22Rv1 (cell line): ENCODE results near the gene PLEKHA6.
"Not testable (repeated sequence)": the region's sequence is repeated elsewhere in the genome, so short reads cannot be mapped to it uniquely, and the experiment has no call there.

Experiments used
- H3K27ac ChIP-seq: fragments of 450-650 bp; 2 replicates; pipeline ENCODE4 v1.5.1; 2017
- ZFX ChIP-seq: fragments of 450-650 bp; IDR thresholded peaks from 2 replicates; pipeline ENCODE4 v1.6.1; 2017; ENCODE audit warnings: antibody characterized with exemption, borderline replicate concordance
- TF ChIP-seq, protein P1 (sequence below): fragments of 450-650 bp; IDR thresholded peaks from 2 replicates; pipeline ENCODE4 v1.5.1; 2017; ENCODE audit warnings: mild to moderate bottlenecking

The PLEKHA6 gene

DNA sequence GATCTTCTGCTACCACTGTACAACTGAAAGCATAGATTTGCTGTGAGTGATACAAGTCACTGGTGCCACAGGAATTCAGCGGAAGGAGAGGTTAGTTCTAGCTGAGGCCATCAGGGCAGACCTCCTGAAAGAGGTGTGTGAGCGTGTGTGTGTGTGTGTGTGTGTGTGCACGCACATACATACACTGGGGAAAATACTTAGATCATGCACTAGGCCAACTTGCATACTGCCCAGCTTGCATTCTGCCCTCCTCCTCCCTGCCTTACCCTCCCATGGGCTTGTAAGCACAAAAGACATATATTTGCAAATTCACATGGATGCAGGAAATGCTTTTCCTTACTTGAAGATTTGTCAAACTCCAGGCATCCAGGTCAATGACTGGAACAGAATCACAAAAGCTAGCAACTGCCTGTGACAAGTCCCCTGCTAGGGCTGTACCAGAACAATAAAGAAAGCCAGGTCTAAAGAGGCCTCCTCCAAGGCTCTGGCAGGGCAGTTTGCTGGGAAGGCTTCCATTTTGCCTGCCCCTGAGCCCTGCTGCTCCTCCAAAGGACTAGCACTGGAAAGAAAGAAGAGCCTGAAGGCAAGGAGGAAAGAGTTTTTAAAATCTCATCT, 23.2 kb downstream of the PLEKHA6 start:
- H3K27ac ChIP-seq: no peak overlapping the region
- TF ChIP-seq, protein P1, sequence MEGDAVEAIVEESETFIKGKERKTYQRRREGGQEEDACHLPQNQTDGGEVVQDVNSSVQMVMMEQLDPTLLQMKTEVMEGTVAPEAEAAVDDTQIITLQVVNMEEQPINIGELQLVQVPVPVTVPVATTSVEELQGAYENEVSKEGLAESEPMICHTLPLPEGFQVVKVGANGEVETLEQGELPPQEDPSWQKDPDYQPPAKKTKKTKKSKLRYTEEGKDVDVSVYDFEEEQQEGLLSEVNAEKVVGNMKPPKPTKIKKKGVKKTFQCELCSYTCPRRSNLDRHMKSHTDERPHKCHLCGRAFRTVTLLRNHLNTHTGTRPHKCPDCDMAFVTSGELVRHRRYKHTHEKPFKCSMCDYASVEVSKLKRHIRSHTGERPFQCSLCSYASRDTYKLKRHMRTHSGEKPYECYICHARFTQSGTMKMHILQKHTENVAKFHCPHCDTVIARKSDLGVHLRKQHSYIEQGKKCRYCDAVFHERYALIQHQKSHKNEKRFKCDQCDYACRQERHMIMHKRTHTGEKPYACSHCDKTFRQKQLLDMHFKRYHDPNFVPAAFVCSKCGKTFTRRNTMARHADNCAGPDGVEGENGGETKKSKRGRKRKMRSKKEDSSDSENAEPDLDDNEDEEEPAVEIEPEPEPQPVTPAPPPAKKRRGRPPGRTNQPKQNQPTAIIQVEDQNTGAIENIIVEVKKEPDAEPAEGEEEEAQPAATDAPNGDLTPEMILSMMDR: no peak
- TF ChIP-seq ZFX: no peak

DNA sequence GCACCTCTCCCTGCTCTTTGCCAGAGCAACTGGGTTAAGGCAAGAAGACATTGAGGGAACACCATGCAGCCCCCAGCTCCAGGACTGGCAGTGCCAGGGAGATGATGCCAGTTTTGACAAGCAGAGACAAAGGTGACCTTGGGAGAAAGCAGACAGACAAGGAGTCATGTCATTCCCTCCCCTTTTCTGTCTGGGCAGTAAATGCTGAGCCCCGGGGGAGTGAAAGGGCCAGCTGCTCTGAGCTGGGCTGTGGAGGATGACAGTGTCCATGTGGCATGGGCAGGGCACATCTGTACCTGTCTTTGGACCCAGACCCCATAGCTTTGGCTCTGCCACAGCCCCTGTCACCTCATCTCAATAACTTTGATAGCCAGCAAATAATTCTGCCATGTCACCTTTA, 24.2 kb downstream of the PLEKHA6 start:
- no peak for TF ChIP-seq ZFX
- TF ChIP-seq, protein P1: no peak
- H3K27ac ChIP-seq: no peak overlapping the region

DNA sequence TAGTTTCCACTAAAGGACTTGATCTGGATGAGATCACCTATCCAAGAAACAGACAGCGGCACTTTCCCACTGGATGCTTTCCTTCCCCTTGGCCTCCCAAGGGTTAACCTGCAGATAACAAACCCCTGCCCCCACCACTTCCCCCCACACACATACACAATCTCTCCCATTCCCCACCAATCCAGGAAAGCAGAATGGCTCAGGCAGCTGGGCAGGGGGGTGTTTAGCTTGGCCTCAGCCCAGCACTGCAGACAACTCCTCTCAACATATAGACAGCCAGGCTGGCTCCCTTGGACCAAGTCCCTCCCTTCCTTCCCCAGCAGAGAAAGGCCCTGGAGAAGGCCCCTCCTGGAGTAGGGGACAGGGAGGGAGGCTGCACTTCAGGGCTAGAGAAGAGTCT, 24.6 kb downstream of the PLEKHA6 start:
- TF ChIP-seq, protein P1: no peak
- TF ChIP-seq ZFX: no peak
- no peak overlapping the region for H3K27ac ChIP-seq

DNA sequence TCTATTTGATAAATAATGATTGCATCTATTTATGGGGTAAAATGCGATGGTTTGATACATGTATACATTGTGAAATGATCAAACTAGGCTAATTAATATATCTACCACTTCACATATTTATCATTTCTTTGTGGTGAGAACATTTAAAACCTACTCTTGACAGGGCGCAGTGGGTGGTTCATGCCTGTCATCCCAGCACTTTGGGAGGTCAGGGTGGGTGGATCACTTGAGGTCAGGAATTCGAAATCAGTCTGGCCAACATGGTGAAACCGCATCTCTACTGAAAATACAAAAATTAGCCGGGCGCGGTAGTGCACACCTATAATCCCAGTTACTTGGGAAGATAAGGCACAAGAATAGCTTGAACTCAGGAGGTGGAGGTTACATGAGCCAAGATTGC, 25.3 kb downstream of the PLEKHA6 start:
- TF ChIP-seq, protein P1: no peak
- no peak for TF ChIP-seq ZFX
- no peak overlapping the region for H3K27ac ChIP-seq

DNA sequence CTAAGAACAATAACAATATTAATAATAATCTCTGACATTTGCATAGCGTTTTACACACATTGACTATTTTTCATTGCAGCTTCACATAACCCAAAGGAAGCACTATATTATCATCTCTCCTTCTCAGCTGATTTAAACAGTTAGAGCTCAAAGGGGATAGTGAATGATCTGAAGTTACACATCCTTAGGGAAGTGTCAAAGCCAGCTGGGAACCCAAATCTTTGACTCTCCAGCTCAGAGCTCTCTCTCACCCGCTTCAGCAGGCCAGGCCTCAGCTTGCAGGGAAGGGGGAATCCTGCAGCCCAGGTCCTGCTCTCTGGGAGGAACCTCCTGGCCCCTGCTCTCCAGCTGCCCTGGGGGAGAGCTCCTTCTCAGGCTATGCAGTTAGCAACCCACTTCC, 26.3 kb downstream of the PLEKHA6 start:
- TF ChIP-seq ZFX: no peak
- peak overlapping the region; percentile 93; the same call in 1 of the 2 replicates for H3K27ac ChIP-seq

DNA sequence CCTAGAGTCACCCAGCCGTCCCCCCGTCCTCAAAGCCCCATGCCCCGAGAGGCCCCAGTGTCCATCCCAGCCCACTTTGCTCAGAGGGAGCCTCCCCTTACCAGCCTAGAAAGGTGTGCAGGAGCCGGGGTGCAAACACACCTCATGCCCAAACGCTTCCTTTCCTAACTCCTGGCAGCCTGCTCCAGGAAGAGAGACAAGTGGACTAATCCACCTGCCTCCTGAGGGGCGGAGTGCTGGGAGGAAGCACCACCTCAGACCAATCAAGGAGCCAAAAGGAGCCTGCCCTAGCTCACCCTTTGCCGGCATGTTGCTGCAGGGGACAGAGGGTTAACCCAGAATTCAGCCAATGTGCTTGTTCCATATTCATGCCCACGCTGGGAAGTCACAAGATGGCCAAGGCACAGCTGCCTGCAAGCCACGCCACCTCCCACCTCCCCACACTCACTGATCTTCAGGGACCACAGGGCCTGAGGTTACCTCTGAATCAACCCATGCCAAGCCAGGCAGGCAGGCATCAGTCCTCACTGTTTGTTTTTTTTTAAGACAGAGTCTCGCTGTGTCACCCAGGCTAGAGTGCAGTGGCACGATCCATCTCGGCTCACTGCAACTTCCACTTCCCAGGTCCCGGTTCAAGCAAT, 27.8 kb downstream of the PLEKHA6 start:
- peak overlapping the region; percentile 93 for H3K27ac ChIP-seq

DNA sequence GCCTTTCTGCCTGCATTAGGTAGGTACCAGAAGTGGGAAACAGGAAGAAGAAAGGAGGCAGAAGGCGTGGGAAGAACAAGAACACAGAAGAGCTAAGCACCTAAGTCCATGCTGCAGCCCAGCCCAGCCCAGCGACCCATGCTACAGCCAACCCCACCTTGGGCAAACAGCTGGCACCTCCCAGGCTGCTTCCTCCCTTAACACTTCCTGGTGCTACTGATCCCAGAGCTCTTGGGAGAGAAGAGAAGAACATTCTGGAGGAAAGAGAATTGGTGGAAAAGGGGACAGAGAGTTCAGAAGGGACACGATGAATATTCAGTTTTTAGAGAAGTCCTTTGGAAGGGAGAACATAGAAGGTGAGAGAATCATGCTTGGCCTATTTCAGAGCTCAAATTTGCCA, 28.5 kb downstream of the PLEKHA6 start:
- peak overlapping the region; percentile 93 for H3K27ac ChIP-seq
- TF ChIP-seq, protein P1: no peak
- TF ChIP-seq ZFX: no peak

More for the DNA sequence above, 27.8 kb downstream of the PLEKHA6 start:
- TF ChIP-seq, protein P1: no peak
- no peak for TF ChIP-seq ZFX

DNA sequence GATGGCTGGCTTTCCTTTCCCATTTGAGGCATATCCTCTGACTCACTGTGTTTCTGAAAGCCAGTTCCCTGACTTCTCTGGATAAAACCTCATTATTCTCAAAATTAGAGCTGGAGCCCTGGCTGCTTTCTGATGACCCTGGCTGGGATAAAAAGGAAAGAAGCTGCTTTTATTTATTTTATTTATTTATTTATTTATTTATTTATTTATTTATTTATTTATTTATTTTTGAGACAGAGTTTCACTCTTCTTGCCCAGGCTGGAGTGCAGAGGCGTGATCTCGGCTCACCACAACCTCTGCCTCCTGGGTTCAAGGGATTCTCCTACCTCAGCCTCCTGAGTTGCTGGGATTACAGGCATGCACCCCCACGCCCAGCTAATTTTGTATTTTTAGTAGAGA, 31.9 kb downstream of the PLEKHA6 start:
- not testable (repeated sequence) for H3K27ac ChIP-seq
